ENCODE results near the gene TLCD4. TPM values are rescaled to one million over a fixed set of nuclear protein-coding genes. Genes with fewer than 3 reads are reported as not detected.

TLCD4 gene
- total and polyA plus RNA-seq, 2 of the 13 experiments (the other 11 are each of a cell fraction or from before 2014, with no cell fraction given), result 4.7 to 14.5 TPM

DNA sequence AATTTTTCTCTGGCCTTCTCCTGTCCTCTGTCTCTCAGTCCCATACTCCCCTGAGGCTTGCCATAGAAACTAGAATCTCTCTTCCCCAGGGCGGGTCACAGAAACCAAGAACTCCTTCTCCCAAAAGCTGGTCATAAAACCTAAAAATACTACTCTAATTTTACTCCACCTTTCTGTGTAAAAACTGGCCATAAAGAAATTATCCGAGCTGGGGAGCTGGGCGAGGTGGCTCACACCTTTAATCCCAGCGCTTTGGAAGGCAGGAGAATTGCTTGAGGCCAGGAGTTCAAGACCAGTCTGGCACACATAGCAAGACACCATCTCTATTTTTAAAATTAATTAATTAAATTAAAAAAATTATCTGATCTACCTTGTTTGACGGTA lies 47.5 kb upstream of the TLCD4 start (continued):
- TF ChIP-seq ONECUT2 (CRISPR knock-in tag; IDR thresholded peaks at IDR 0.05), result no peak
- peak in 1 of 2 experiments; percentile 5; a peak in 1 of 4 replicates for TF ChIP-seq KLF16 (CRISPR knock-in tag; IDR thresholded peaks at IDR 0.05)
- no peak for TF ChIP-seq ZNF713 (CRISPR knock-in tag; IDR thresholded peaks at IDR 0.05)
- TF ChIP-seq ARNTL (CRISPR knock-in tag; IDR thresholded peaks at IDR 0.05), result no peak
- TF ChIP-seq SMAD3 (CRISPR knock-in tag; IDR thresholded peaks at IDR 0.05), result 0 out of 2 replicates have a peak, but pooled peaks have one; percentile 21
- 0 out of 2 replicates have a peak, but pooled peaks have one; percentile 0 for TF ChIP-seq IRF2 (CRISPR knock-in tag; IDR thresholded peaks at IDR 0.05)
- TF ChIP-seq HDAC2 (CRISPR knock-in tag; IDR thresholded peaks at IDR 0.05), result 0 out of 2 replicates have a peak, but pooled peaks have one; percentile 4
- TF ChIP-seq, protein P1, sequence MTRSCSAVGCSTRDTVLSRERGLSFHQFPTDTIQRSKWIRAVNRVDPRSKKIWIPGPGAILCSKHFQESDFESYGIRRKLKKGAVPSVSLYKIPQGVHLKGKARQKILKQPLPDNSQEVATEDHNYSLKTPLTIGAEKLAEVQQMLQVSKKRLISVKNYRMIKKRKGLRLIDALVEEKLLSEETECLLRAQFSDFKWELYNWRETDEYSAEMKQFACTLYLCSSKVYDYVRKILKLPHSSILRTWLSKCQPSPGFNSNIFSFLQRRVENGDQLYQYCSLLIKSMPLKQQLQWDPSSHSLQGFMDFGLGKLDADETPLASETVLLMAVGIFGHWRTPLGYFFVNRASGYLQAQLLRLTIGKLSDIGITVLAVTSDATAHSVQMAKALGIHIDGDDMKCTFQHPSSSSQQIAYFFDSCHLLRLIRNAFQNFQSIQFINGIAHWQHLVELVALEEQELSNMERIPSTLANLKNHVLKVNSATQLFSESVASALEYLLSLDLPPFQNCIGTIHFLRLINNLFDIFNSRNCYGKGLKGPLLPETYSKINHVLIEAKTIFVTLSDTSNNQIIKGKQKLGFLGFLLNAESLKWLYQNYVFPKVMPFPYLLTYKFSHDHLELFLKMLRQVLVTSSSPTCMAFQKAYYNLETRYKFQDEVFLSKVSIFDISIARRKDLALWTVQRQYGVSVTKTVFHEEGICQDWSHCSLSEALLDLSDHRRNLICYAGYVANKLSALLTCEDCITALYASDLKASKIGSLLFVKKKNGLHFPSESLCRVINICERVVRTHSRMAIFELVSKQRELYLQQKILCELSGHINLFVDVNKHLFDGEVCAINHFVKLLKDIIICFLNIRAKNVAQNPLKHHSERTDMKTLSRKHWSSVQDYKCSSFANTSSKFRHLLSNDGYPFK (CRISPR knock-in tag; IDR thresholded peaks at IDR 0.05; ENCODE audit: borderline replicate concordance), result no peak

DNA sequence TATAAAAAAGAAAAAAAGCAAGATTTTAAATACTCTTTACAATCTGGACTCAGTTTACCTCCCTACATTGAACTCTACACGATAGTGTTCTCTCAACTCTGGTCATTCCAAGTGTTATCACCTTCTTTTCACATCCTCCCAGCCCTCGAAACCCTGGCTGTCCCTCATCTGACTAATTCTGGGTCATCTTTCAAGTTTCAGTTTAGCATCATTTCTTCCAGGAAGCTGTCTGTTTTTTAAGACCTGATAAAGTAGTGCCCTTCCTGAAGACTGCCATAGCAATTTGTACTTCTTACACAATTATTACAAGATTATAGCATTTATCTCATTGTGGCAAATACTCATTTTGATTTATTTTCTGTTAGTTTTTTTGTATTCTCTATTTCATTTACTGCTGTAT lies 45.6 kb upstream of the TLCD4 start:
- intact Hi-C loops (cut with micrococcal nuclease; ENCODE audit: unreplicated experiment) (no loop called here), in situ Hi-C loops (cut with HindIII; ENCODE audit: extremely low pct_ligation_motif_present, low pct_unique_long_range_greater_than_20kb) (loop anchor here (10.0 kb wide), 1 partner anchor 53 kb away; no protein-coding TSS in a partner anchor)
- ChIA-PET CTCF (ENCODE audit: low intra/inter-chr PET ratio, low total read pairs) (no interaction called here), POLR2A (interaction anchor here (3.9 kb wide), 1 partner anchor 162 kb away, joined by 36 read pairs; the partner anchor contains the start of gene RWDD3)
- Histone ChIP-seq H3K27me3 (ENCODE audit: control insufficient read depth in 1 of 2, insufficient read depth in 2 of 2, low read length in 2 of 2) (no peaks in the 10 kb centered on the region), H3K9ac (ENCODE audit: insufficient read depth, low read depth, low read length) (peak overlapping the region; percentile 77), H3K79me2 (ENCODE audit: insufficient read depth, low read length) (peaks cover 6% of the 10 kb centered on the region), H3K4me3 (replicated peaks in 1 of 3; ENCODE audit: insufficient read depth in 1 of 3, low read depth in 2 of 3, low read length in 3 of 3) (peak overlapping the region; percentile 90 to 96 (median 93); a peak in 4 of 6 replicates), H2AFZ (ENCODE audit: low read length) (no peak overlapping the region), H4K20me1 (ENCODE audit: insufficient read depth, low read length) (no peaks in the 10 kb centered on the region), H3K4me1 (ENCODE audit: insufficient read depth, low read length) (peaks cover 76% of the 10 kb centered on the region), H3K4me2 (ENCODE audit: low read depth, low read length) (peak overlapping the region; percentile 97), H3K27ac (ENCODE audit: extremely low read length, insufficient read depth, low read length) (peak overlapping the region; percentile 80), H3K36me3 (replicated peaks in 1 of 2; ENCODE audit: control insufficient read depth in 1 of 2, insufficient read depth in 2 of 2, low read length in 2 of 2) (no peaks in the 10 kb centered on the region), H3K9me3 (ENCODE audit: low read length) (no peaks in the 10 kb centered on the region)
- DNase-seq (ENCODE audit: low spot score) (no peak), ATAC-seq (no peak), FAIRE-seq (no peak)
- BruUV-seq (replicated peaks), result no TSS peak
- 93% methylated on average over 2 of the region's 2 CpGs for WGBS (ENCODE audit: low lambda C conversion rate)
- TF ChIP-seq RBM22 (optimal IDR thresholded peaks at IDR 0.05; ENCODE audit: low read length) (no peak), ZNF256 (CRISPR knock-in tag; conservative IDR thresholded peaks at IDR 0.05) (no peak), ZBTB21 (CRISPR knock-in tag; IDR thresholded peaks at IDR 0.05) (no peak), ZNF549 (CRISPR knock-in tag; IDR thresholded peaks at IDR 0.05) (no peak), ZNF605 (CRISPR knock-in tag; IDR thresholded peaks at IDR 0.05) (no peak), ZNF703 (CRISPR knock-in tag; IDR thresholded peaks at IDR 0.05; ENCODE audit: borderline replicate concordance) (no peak), GFI1 (CRISPR knock-in tag; IDR thresholded peaks at IDR 0.05; ENCODE audit: borderline replicate concordance) (no peak), SMC3 (IDR thresholded peaks at IDR 0.05; ENCODE audit: low read length) (no peak), ZFY (CRISPR knock-in tag; IDR thresholded peaks at IDR 0.05) (no peak), SYNCRIP (IDR thresholded peaks at IDR 0.05; ENCODE audit: insufficient read depth, low read depth, low read length) (no peak)
- TF ChIP-seq, protein P2, sequence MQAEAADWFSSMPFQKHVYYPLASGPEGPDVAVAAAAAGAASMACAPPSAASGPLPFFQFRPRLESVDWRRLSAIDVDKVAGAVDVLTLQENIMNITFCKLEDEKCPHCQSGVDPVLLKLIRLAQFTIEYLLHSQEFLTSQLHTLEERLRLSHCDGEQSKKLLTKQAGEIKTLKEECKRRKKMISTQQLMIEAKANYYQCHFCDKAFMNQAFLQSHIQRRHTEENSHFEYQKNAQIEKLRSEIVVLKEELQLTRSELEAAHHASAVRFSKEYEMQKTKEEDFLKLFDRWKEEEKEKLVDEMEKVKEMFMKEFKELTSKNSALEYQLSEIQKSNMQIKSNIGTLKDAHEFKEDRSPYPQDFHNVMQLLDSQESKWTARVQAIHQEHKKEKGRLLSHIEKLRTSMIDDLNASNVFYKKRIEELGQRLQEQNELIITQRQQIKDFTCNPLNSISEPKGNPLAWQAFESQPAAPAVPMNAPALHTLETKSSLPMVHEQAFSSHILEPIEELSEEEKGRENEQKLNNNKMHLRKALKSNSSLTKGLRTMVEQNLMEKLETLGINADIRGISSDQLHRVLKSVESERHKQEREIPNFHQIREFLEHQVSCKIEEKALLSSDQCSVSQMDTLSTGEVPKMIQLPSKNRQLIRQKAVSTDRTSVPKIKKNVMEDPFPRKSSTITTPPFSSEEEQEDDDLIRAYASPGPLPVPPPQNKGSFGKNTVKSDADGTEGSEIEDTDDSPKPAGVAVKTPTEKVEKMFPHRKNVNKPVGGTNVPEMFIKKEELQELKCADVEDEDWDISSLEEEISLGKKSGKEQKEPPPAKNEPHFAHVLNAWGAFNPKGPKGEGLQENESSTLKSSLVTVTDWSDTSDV (CRISPR knock-in tag; IDR thresholded peaks at IDR 0.05), result no peak
